ENCODE measurements around the gene ANAPC16. TPM values are rescaled to one million over a fixed set of nuclear protein-coding genes. Genes with fewer than 3 reads are reported as not detected.
"Not testable (repeated sequence)": the region's sequence is repeated elsewhere in the genome, so short reads cannot be mapped to it uniquely, and the experiment has no call there.

ANAPC16 gene
- total RNA-seq, 3 donors from 2014 or later, result 72.1 to 126 (median 83.5) TPM

DNA sequence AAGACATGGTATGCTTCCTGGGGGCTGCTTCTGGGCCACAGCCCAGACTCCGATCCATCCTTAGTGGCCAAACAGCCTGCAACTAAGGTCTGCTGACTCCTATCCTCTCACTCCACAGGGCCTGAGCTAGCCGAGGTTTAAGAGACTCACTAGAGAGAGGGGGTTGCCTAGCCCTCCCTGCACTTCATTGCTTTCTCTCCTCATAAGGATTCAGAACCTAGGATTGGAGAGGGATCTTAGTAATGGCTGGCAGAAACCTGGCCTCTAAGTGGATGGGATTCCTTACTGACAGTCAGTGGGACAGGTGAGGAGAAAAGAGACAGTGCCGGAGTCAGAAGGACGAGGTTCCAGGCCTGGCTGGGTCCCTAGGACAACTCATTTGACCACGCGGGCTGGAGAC is 49.7 kb downstream of the ANAPC16 start:
- no peak for DNase-seq
- TF ChIP-seq, protein P1, sequence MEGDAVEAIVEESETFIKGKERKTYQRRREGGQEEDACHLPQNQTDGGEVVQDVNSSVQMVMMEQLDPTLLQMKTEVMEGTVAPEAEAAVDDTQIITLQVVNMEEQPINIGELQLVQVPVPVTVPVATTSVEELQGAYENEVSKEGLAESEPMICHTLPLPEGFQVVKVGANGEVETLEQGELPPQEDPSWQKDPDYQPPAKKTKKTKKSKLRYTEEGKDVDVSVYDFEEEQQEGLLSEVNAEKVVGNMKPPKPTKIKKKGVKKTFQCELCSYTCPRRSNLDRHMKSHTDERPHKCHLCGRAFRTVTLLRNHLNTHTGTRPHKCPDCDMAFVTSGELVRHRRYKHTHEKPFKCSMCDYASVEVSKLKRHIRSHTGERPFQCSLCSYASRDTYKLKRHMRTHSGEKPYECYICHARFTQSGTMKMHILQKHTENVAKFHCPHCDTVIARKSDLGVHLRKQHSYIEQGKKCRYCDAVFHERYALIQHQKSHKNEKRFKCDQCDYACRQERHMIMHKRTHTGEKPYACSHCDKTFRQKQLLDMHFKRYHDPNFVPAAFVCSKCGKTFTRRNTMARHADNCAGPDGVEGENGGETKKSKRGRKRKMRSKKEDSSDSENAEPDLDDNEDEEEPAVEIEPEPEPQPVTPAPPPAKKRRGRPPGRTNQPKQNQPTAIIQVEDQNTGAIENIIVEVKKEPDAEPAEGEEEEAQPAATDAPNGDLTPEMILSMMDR (IDR thresholded peaks at IDR 0.05), result no peak
- no peak for ATAC-seq
- Histone ChIP-seq H3K36me3 (ENCODE audit: low read depth) (no peaks in the 10 kb centered on the region), H3K4me3 (no peak overlapping the region), H3K4me1 (ENCODE audit: low read depth) (peaks cover 21% of the 10 kb centered on the region), H3K9me3 (no peaks in the 10 kb centered on the region)
- intact Hi-C loops (cut with DNase I, micrococcal nuclease), result no loop called here

DNA sequence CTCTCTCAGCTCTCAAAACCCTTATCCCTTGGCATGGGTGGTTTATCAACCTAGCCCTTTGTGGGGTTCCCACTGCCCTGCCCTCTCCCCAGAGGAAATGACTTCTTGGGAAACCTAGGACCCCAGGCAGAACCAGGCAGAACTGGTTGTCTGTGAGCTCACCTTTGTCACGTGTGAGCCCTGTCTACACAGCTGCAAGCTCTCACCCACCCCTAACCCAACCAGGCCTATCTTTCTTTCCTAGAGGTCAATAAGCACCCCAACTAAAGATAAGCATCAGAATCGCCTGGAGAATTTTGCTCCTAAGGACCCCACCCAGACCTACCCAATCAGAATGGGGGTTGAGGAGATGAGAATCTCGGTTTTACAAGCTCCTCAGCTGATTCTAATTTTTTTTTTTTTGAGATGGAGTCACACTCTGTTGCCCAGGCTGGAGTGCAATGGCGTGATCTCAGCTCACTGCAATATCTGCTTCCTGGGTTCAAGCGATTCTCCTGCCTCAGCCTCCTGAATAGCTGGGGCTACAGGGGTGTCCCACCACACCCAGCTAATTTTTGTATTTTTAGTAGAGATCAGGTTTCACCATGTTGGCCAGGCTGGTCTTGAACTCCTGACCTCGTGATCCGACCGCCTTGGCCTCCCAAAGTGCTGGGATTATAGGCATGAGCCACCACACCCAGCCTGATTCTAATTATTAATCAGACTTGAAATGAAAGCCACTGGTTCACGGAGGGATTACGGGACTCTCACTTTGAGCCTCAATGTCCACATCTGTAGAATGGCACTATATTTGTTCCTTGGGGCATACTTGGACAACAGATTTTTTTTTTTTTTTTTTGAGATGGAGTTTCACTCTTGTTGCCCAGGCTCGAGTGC is 50.4 kb downstream of the ANAPC16 start:
- Histone ChIP-seq H3K4me3 (no peak overlapping the region), H3K36me3 (ENCODE audit: low read depth) (no peaks in the 10 kb centered on the region), H3K9me3 (no peaks in the 10 kb centered on the region), H3K4me1 (ENCODE audit: low read depth) (peaks cover 19% of the 10 kb centered on the region)
- ATAC-seq (no peak), DNase-seq (no peak)
- intact Hi-C loops (cut with DNase I, micrococcal nuclease), result no loop called here
- TF ChIP-seq, protein P1 (IDR thresholded peaks at IDR 0.05), result no peak

DNA sequence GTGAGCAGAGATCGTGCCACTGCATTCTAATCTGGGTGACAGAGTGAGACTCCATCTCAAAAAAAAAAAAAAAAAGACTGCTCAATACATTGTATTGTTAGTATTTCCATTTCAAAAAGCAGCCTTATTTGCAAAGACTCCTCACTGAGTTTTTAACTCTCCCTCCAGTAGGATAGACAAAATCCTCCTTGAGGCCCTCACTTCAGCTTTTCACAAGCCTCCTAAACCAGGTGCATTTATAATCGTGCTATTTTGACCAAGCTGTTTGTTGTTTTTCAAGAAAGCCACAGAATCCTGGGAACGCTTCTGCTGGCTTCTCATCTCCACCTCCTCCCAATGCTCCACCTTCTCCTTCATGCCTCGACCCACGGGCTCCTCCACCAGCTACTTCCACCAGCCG is 51.6 kb downstream of the ANAPC16 start:
- DNase-seq, result no peak
- no peak for ATAC-seq
- H3K4me3 ChIP-seq, result no peak overlapping the region
- no peaks in the 10 kb centered on the region for H3K36me3 ChIP-seq (ENCODE audit: low read depth)
- peaks cover 21% of the 10 kb centered on the region for H3K4me1 ChIP-seq (ENCODE audit: low read depth)
- TF ChIP-seq, protein P1 (IDR thresholded peaks at IDR 0.05), result no peak
- H3K9me3 ChIP-seq, result no peaks in the 10 kb centered on the region
- intact Hi-C loops (cut with DNase I, micrococcal nuclease), result no loop called here

DNA sequence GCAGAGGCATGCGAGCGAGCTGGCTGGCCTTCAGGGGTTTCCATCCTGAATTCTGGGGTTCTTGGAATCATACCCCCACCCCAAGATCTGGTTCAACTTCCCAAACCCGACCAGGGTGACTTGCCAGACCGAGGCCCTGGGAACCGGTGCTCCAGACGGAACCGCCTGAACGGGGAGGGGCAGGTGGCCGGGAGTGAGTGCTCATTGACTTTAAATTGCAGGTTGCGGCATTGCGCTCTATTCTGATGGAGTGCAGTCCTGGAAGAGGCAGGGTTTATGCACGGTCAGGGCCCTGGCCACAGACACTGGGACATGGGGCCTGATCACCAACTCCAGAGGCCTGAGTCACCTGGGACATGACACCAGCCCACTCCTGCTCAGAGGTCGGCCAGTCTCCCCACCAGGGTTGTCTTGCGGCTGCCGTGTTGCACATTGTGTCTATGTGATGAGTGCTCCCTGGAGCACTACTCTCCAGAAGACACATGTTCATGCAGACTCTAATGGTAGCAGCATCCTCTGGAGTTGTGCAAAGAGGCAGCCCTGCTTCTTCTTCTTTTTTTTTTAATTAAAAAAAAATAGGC is 52.1 kb downstream of the ANAPC16 start:
- H3K4me3 ChIP-seq, result no peak overlapping the region
- ATAC-seq, result no peak
- intact Hi-C loops (cut with DNase I, micrococcal nuclease), result no loop called here

DNA sequence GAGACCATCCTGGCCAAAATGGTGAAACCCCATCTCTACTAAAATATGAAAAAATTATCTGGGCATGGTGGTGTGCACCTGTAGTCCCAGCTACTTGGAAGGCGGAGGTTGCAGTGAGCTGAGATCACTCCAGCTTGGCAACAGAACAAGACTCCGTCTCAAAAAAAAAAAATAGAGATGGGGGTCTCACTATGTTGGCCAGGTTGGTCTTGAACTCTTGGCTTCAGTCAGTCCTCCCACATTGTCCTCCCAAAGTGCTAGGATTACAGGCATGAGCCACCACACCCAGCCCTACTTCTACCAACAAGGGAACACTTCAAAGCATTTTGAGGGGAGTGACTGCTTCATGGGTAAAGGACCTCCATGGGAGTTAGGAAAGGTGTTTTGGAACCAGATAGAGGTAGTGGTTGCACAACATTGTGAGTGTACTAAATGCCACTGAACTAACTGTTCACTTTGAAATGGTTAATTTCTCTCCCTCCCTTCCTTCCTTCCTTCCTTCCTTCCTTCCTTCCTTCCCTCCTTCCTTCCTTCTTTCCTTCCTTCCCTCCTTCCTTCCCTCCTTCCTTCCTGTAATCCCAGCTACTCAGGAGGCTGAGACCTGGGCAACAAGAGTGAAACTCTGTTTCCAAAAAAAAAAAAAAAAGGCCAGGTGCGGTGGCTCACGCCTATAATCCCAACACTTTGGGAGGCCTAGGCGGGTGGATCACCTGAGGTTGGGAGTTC is 52.8 kb downstream of the ANAPC16 start:
- H3K4me3 ChIP-seq; H3K36me3 ChIP-seq (ENCODE audit: low read depth); intact Hi-C loops (cut with DNase I, micrococcal nuclease); DNase-seq; ATAC-seq; H3K9me3 ChIP-seq: not testable (repeated sequence)
- peaks cover 13% of the 10 kb centered on the region for H3K4me1 ChIP-seq (ENCODE audit: low read depth)

More for the DNA sequence above, 52.1 kb downstream of the ANAPC16 start:
- DNase-seq, result no peak
- TF ChIP-seq, protein P1 (IDR thresholded peaks at IDR 0.05), result no peak
- no peaks in the 10 kb centered on the region for H3K9me3 ChIP-seq
- peaks cover 21% of the 10 kb centered on the region for H3K4me1 ChIP-seq (ENCODE audit: low read depth)
- no peaks in the 10 kb centered on the region for H3K36me3 ChIP-seq (ENCODE audit: low read depth)
